ENCODE results near the gene RBM18. TPM values are rescaled to one million over a fixed set of nuclear protein-coding genes. Genes with fewer than 3 reads are reported as not detected.

The RBM18 gene
- total RNA-seq, 4 donors from 2014 or later: 10.1 to 14.6 (median 13.3) TPM

DNA sequence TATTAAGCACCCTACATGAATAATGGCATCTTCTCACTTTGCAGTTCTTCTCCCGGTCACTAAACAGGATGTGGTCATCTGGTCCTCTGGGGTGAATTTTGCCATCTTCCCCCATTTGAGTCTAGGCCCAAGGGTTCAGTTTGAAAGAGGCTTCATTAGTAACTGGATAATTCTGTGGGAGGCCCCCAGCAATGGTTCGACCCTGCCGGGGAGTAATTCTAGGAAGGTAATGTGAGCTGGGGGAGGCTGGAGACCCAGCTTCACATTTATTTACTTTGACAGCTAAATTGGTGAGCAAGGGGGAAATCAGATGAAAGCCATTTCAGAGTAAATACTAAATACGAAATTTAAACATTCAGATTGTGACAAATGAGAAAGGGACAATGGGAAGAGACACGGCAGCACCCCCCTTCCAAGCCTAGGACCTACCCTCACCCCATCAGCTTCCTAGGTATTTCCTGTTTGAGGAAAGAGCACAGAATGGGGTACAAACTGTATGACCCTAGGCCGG is 31.8 kb downstream of the RBM18 start:
- DNase-seq (ENCODE audit: extremely low spot score): no peak
- peaks cover 0 to 37% (median 19%) of the 10 kb centered on the region in 4 donors for H3K27me3 ChIP-seq
- no peaks in the 10 kb centered on the region for H3K9me3 ChIP-seq
- H3K36me3 ChIP-seq: no peaks in the 10 kb centered on the region
- TF ChIP-seq POLR2AphosphoS5 (IDR thresholded peaks at IDR 0.05) (no peak), EP300 (IDR thresholded peaks at IDR 0.05) (no peak), POLR2A (IDR thresholded peaks at IDR 0.05; ENCODE audit: low read depth) (no peak)
- TF ChIP-seq, protein P1, sequence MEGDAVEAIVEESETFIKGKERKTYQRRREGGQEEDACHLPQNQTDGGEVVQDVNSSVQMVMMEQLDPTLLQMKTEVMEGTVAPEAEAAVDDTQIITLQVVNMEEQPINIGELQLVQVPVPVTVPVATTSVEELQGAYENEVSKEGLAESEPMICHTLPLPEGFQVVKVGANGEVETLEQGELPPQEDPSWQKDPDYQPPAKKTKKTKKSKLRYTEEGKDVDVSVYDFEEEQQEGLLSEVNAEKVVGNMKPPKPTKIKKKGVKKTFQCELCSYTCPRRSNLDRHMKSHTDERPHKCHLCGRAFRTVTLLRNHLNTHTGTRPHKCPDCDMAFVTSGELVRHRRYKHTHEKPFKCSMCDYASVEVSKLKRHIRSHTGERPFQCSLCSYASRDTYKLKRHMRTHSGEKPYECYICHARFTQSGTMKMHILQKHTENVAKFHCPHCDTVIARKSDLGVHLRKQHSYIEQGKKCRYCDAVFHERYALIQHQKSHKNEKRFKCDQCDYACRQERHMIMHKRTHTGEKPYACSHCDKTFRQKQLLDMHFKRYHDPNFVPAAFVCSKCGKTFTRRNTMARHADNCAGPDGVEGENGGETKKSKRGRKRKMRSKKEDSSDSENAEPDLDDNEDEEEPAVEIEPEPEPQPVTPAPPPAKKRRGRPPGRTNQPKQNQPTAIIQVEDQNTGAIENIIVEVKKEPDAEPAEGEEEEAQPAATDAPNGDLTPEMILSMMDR (IDR thresholded peaks at IDR 0.05): no peak
- no peak overlapping the region for H3K27ac ChIP-seq (replicated peaks in 1 of 4)
- no peak overlapping the region for H3K4me3 ChIP-seq
- H3K4me1 ChIP-seq: peaks cover 4 to 14% (median 13%) of the 10 kb centered on the region in 4 donors
- intact Hi-C loops (cut with DNase I): no loop called here
- WGBS: 88% methylated on average over 6 of the region's 6 CpGs

DNA sequence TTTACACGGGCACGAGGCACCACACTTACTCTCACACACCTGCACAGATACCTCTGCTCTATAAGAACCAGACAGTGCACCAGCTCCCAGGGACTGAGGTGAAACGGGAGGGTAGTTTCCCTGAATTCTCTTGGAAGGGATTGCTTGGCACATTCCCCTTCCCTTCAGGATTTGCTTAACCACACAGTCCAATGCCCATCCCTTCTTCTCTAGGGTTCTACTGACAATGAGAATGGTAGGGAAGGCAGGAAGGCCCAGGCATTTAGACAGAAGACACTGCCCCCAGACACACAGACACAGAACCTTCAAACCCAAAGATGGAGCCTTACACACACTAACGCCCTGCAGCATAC is 35.2 kb downstream of the RBM18 start:
- peaks cover 27 to 38% (median 38%) of the 10 kb centered on the region in 4 donors for H3K4me1 ChIP-seq
- no peak for DNase-seq (ENCODE audit: extremely low spot score)
- H3K4me3 ChIP-seq: no peak overlapping the region
- TF ChIP-seq EP300 (IDR thresholded peaks at IDR 0.05) (no peak), POLR2AphosphoS5 (IDR thresholded peaks at IDR 0.05) (no peak), POLR2A (IDR thresholded peaks at IDR 0.05; ENCODE audit: low read depth) (no peak)
- TF ChIP-seq, protein P1 (IDR thresholded peaks at IDR 0.05): no peak
- intact Hi-C loops (cut with DNase I): no loop called here
- no peak overlapping the region for H3K27ac ChIP-seq (replicated peaks in 1 of 4)
- peaks cover 0 to 71% (median 47%) of the 10 kb centered on the region in 4 donors for H3K27me3 ChIP-seq
- no peaks in the 10 kb centered on the region for H3K9me3 ChIP-seq
- H3K36me3 ChIP-seq: no peaks in the 10 kb centered on the region
- WGBS: 64% methylated on average over 4 of the region's 4 CpGs

DNA sequence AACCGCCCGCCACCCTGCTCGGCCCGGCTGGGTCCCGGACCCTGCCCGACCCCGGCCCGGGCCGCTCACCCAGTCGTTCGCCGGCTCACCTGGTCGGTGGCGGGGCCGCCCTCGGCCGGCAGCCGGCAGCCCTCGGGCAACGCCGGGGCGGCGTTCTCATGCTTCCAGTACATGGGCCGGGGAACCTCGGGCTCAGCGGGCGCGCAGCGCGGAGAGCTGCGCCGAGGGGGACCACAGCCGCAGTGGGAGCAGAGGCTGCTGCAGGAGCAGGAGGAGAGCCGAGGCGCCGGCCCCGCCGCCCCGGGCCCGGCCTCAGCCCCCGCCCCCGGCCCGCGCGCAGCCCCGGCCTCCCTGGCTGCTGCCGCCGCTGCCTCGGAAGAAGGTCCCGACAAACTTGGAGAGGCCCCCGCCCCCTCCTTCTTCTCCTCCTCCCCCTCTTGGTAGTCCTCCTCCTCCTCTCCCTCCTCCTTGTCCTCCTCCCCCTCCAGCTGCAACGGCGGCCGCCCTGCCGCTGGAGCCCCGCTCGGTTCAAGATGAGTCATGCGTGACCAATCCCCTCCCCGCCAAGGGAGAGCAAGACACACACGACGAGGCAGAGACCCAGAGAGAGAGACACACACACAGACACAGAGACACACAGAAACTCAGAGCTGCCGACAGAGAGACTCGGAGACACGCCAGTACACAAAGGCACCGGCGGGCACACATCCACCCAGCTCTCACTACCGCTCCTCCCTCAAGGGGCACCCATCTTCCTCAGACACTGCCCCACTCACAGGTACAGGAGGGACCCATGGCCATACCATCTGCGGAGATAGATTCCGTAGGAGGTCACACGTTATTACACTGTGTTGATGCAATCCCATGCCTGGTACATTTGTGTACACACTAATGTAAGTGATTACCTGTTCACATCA is 35.8 kb downstream of the RBM18 start, which contains the start of gene LHX6:
TSS of gene LHX6 (minus strand) at position 390 of the 917 bp plus-strand sequence. CDS start at position 173, 217 bp downstream.
- TF ChIP-seq POLR2AphosphoS5 (IDR thresholded peaks at IDR 0.05) (no peak), EP300 (IDR thresholded peaks at IDR 0.05) (no peak), POLR2A (IDR thresholded peaks at IDR 0.05; ENCODE audit: low read depth) (no peak)
- TF ChIP-seq, protein P1 (IDR thresholded peaks at IDR 0.05): no peak
- Histone ChIP-seq H3K9me3 (no peaks in the 10 kb centered on the region), H3K4me3 (peak within 1 kb of the TSS; percentile 50 to 59 (median 52)), H3K4me1 (peaks cover 27 to 38% (median 38%) of the 10 kb centered on the region in 4 donors), H3K27me3 (peaks cover 0 to 77% (median 48%) of the 10 kb centered on the region in 4 donors), H3K36me3 (no peaks in the 10 kb centered on the region), H3K27ac (replicated peaks in 1 of 4) (peak within 1 kb of the TSS; percentile 21 to 36 (median 26))
- intact Hi-C loops (cut with DNase I): no loop called here
- WGBS: 16% methylated on average over 16 of the region's 70 CpGs
- DNase-seq (ENCODE audit: extremely low spot score): no peak

DNA sequence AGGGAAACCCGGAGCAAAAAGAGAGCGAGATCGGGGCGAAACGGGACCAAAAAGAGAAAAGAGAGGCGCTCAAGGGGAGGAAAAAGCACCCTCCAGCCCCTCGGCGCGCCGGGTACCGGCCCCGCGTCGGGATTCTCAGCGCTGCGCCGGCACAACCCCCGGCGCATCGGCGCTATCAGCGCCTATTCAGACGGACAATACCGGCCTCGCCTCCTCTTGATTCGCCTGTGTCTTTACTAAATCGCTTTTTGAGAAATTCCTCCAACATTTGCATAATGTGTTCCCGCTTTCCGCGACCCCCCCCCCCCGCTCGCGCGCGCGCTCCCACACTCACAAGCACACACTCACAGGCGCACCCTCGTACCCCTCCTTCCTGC is 36.5 kb downstream of the RBM18 start:
- intact Hi-C loops (cut with DNase I): no loop called here
- Histone ChIP-seq H3K27ac (replicated peaks in 1 of 4) (peak overlapping the region; percentile 21 to 36 (median 26)), H3K4me1 (peaks cover 27 to 39% (median 38%) of the 10 kb centered on the region in 4 donors), H3K9me3 (no peaks in the 10 kb centered on the region), H3K27me3 (peaks cover 0 to 84% (median 50%) of the 10 kb centered on the region in 4 donors), H3K36me3 (no peaks in the 10 kb centered on the region), H3K4me3 (peak overlapping the region; percentile 50 to 59 (median 52))
- TF ChIP-seq, protein P1 (IDR thresholded peaks at IDR 0.05): no peak
- TF ChIP-seq POLR2A (IDR thresholded peaks at IDR 0.05; ENCODE audit: low read depth) (no peak), EP300 (IDR thresholded peaks at IDR 0.05) (no peak), POLR2AphosphoS5 (IDR thresholded peaks at IDR 0.05) (no peak)
- no peak for DNase-seq (ENCODE audit: extremely low spot score)
- WGBS: 5% methylated on average over 26 of the region's 38 CpGs

All from esophagus muscularis mucosa (tissue), 4 donors.